MCF 10A (cell line): Measurements from ENCODE around the gene PHF13. TPM values are rescaled to one million over a fixed set of nuclear protein-coding genes. Genes with fewer than 3 reads are reported as not detected.

ENCODE experiments used
- BruUV-seq: library from RNA; stranded (reverse); fragments of 400-500 nt; replicated peaks from 2 replicates; lab custom pipeline; 2021; lab: Mats Ljungman, UMichigan
- CTCF ChIA-PET: fragments of 300-600 bp; sonication (Branson Sonifier 250); formaldehyde crosslinking; extraction: SDS; loops from one replicate; lab custom pipeline; 2021; ENCODE audit warnings: antibody characterized with exemption, inconsistent platforms; lab: Yijun Ruan, JAX
- POLR2A ChIA-PET: fragments of 300-600, 350-650 bp; sonication (Branson Sonifier 250); formaldehyde crosslinking; extraction: SDS; loops from one replicate; lab custom pipeline; 2020; ENCODE audit warnings: antibody characterized with exemption, inconsistent platforms; lab: Yijun Ruan, JAX
- DNase-seq: peaks from one replicate; pipeline ENCODE4 v3.0.0-alpha.2; 2018; ENCODE audit not compliant: unreplicated experiment
- H3K27ac Mint-ChIP-seq: one replicate; pipeline ENCODE4 v1.8.0; 2022; ENCODE audit warnings: mild to moderate bottlenecking, low read depth, mixed read lengths; ENCODE audit not compliant: unreplicated experiment
- H3K27me3 Mint-ChIP-seq: one replicate; pipeline ENCODE4 v1.8.0; 2022; ENCODE audit warnings: mixed read lengths; ENCODE audit not compliant: insufficient read depth, unreplicated experiment
- H3K36me3 Mint-ChIP-seq: one replicate; pipeline ENCODE4 v1.8.0; 2022; ENCODE audit warnings: mild to moderate bottlenecking, moderate library complexity, mixed read lengths; ENCODE audit not compliant: insufficient read depth, unreplicated experiment
- H3K4me1 Mint-ChIP-seq: one replicate; pipeline ENCODE4 v1.8.0; 2022; ENCODE audit warnings: mixed read lengths; ENCODE audit not compliant: insufficient read depth, unreplicated experiment
- H3K4me3 Mint-ChIP-seq: one replicate; pipeline ENCODE4 v1.8.0; 2022; ENCODE audit warnings: mild to moderate bottlenecking, moderate library complexity, mixed read lengths; ENCODE audit not compliant: unreplicated experiment
- H3K9me3 Mint-ChIP-seq: one replicate; pipeline ENCODE4 v1.8.0; 2022; ENCODE audit warnings: mixed read lengths; ENCODE audit not compliant: unreplicated experiment
- intact Hi-C: fragments of 100-400 bp; cut with micrococcal nuclease; formaldehyde crosslinking; loops from 2 replicates; pipeline ENCODE4 v1.14.1; 2022
- total RNA-seq: library from RNA; stranded (reverse); gene quantifications from 2 replicates; pipeline ENCODE4 v1.2.3, GENCODE V29; 2022
- TF ChIP-seq, protein P1 (sequence below): fragments of 200-600 bp; IDR thresholded peaks from one replicate; pipeline ENCODE4 v1.8.0; 2022; ENCODE audit warnings: antibody characterized with exemption, mild to moderate bottlenecking; ENCODE audit not compliant: unreplicated experiment

PHF13 gene
- total RNA-seq, 1 experiment from 2014 or later, result 10.3 TPM

DNA sequence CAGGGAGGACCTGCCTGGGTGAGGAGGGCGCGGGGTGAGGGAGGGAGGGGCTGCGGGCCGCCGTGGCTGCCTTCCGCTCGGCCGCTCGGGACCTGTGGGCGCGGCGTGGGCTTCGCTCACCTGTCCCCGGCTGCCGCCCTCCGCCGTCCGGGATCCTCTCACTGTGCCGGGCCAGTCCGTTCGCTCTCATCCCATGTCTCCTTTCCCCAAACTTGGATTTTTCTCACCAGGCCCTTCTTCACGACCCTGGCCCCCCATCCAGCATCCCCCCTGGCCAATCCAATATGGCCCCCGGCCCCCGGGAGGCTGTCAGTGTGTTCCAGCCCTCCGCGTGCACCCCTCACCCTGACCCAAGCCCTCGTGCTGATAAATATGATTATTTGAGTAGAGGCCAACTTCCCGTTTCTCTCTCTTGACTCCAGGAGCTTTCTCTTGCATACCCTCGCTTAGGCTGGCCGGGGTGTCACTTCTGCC, 33.4 kb upstream of the PHF13 start:
- POLR2A ChIA-PET, result interaction anchor here (0.6 to 5.0 kb wide), 21 partner anchors 7 to 478 kb away, joined by 3 to 103 read pairs (median 5); partner anchors contain the start of genes KLHL21, NOL9, PLEKHG5 and TAS1R1
- TF ChIP-seq, protein P1, sequence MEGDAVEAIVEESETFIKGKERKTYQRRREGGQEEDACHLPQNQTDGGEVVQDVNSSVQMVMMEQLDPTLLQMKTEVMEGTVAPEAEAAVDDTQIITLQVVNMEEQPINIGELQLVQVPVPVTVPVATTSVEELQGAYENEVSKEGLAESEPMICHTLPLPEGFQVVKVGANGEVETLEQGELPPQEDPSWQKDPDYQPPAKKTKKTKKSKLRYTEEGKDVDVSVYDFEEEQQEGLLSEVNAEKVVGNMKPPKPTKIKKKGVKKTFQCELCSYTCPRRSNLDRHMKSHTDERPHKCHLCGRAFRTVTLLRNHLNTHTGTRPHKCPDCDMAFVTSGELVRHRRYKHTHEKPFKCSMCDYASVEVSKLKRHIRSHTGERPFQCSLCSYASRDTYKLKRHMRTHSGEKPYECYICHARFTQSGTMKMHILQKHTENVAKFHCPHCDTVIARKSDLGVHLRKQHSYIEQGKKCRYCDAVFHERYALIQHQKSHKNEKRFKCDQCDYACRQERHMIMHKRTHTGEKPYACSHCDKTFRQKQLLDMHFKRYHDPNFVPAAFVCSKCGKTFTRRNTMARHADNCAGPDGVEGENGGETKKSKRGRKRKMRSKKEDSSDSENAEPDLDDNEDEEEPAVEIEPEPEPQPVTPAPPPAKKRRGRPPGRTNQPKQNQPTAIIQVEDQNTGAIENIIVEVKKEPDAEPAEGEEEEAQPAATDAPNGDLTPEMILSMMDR, result no peak
- H3K4me3 Mint-ChIP-seq, result peak overlapping the region; percentile 94
- no peaks in the 10 kb centered on the region for H3K9me3 Mint-ChIP-seq
- no peaks in the 10 kb centered on the region for H3K27me3 Mint-ChIP-seq
- CTCF ChIA-PET, result interaction anchor here (0.6 to 1.9 kb wide), 6 partner anchors 20 to 949 kb away, joined by 3 to 15 read pairs (median 4); partner anchors contain the start of genes NOL9 and TAS1R1
- TSS peak; percentile 54 for BruUV-seq
- H3K27ac Mint-ChIP-seq, result peak overlapping the region; percentile 100
- H3K36me3 Mint-ChIP-seq, result peaks cover 8% of the 10 kb centered on the region
- intact Hi-C loops, result loop anchor here (1.0 kb wide), 1 partner anchor 21 kb away; no protein-coding TSS in a partner anchor
- peaks cover 27% of the 10 kb centered on the region for H3K4me1 Mint-ChIP-seq
- DNase-seq, result no peak

DNA sequence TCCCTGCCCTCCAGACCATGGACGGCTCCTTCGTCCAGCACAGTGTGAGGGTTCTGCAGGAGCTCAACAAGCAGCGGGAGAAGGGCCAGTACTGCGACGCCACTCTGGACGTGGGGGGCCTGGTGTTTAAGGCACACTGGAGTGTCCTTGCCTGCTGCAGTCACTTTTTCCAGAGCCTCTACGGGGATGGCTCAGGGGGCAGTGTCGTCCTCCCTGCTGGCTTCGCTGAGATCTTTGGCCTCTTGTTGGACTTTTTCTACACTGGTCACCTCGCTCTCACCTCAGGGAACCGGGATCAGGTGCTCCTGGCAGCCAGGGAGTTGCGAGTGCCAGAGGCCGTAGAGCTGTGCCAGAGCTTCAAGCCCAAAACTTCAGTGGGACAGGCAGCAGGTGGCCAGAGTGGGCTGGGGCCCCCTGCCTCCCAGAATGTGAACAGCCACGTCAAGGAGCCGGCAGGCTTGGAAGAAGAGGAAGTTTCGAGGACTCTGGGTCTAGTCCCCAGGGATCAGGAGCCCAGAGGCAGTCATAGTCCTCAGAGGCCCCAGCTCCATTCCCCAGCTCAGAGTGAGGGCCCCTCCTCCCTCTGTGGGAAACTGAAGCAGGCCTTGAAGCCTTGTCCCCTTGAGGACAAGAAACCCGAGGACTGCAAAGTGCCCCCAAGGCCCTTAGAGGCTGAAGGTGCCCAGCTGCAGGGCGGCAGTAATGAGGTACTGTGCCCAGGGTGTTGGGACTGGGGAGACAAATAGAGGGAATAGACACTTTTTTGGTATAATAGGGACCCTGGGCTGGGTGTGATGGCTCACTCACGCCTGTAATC, 32.7 kb upstream of the PHF13 start:
- H3K4me1 Mint-ChIP-seq, result peaks cover 27% of the 10 kb centered on the region
- BruUV-seq, result no TSS peak

DNA sequence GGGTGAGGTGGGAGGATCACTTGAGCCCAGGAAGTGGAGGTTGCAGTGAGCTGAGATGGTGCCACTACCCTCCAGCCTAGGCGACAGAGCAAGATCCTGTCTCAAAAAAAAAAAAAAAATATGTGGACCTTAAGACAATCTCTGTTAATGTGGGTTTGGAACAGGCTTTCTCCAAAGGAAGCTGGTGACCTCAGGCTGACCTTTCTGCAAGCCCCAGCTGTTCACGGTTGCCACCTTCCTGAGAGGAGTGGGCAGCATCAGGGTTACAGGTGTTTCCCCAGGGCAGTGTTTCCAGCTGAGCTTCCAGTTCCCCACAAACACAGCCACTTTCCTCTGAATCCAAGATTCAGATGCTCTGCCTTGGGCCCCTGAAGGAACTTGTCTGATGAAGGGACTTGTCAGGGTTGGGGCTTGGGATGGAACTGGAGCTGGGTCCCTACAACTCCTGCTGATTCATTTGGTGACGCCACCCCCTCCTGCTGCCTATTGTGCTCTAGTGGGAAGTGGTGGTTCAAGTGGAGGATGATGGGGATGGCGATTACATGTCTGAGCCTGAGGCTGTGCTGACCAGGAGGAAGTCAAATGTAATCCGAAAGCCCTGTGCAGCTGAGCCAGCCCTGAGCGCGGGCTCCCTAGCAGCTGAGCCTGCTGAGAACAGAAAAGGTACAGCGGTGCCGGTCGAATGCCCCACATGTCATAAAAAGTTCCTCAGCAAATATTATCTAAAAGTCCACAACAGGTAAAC, 31.8 kb upstream of the PHF13 start:
- Mint-ChIP-seq H3K27me3 (no peaks in the 10 kb centered on the region), H3K36me3 (peaks cover 8% of the 10 kb centered on the region), H3K27ac (peak overlapping the region; percentile 100), H3K9me3 (no peaks in the 10 kb centered on the region), H3K4me3 (peak overlapping the region; percentile 94), H3K4me1 (peaks cover 27% of the 10 kb centered on the region)
- no TSS peak for BruUV-seq
- intact Hi-C loops, result no loop called here
- CTCF ChIA-PET, result interaction anchor here (0.6 to 1.9 kb wide), 3 partner anchors 28 to 159 kb away, joined by 3 to 15 read pairs (median 3); partner anchors contain the start of genes NOL9 and TAS1R1
- TF ChIP-seq, protein P1, result no peak
- peak; percentile 37 for DNase-seq
- POLR2A ChIA-PET, result interaction anchor here (1.0 to 5.0 kb wide), 4 partner anchors 7 to 28 kb away, joined by 4 to 103 read pairs (median 22); partner anchors contain the start of genes KLHL21, NOL9 and TAS1R1

More for the DNA sequence above, 32.7 kb upstream of the PHF13 start:
- intact Hi-C loops, result loop anchor here (1.0 kb wide), 1 partner anchor 20 kb away; no protein-coding TSS in a partner anchor
- DNase-seq, result no peak
- Mint-ChIP-seq H3K4me3 (peak overlapping the region; percentile 94), H3K27ac (peak overlapping the region; percentile 100), H3K9me3 (no peaks in the 10 kb centered on the region), H3K27me3 (no peaks in the 10 kb centered on the region), H3K36me3 (peaks cover 8% of the 10 kb centered on the region)
- TF ChIP-seq, protein P1, result no peak
- CTCF ChIA-PET, result interaction anchor here (0.6 to 1.9 kb wide), 6 partner anchors 19 to 950 kb away, joined by 3 to 15 read pairs (median 4); partner anchors contain the start of genes NOL9 and TAS1R1
- POLR2A ChIA-PET, result interaction anchor here (0.6 to 5.0 kb wide), 16 partner anchors 7 to 479 kb away, joined by 3 to 103 read pairs (median 5); partner anchors contain the start of genes DNAJC11, KLHL21, NOL9 and PLEKHG5
